RWPE1 (cell line): ENCODE measurements around the gene AKAP8.

Source experiments
- CTCF ChIA-PET: fragments of 350-600 bp; sonication (Branson Sonifier 250); formaldehyde crosslinking; extraction: SDS; loops from one replicate; lab custom pipeline; 2021; lab: Yijun Ruan, JAX
- POLR2A ChIA-PET: fragments of 400-600 bp; formaldehyde crosslinking; extraction: SDS; loops from one replicate; lab custom pipeline; 2020; ENCODE audit warnings: antibody characterized with exemption; ENCODE audit not compliant: low non-redundant PET; lab: Yijun Ruan, JAX
- DNase-seq: peaks from one replicate; pipeline ENCODE4 v3.0.0; 2012; ENCODE audit warnings: low spot score
- H3K27ac ChIP-seq: fragments of 450-650 bp; 2 replicates; pipeline ENCODE4 v1.5.1; 2017
- TF ChIP-seq, protein P1 (sequence below): fragments of 450-650 bp; conservative IDR thresholded peaks from 2 replicates; pipeline ENCODE4 v1.5.1; 2017; ENCODE audit warnings: low read depth, mild to moderate bottlenecking

The AKAP8 gene

DNA sequence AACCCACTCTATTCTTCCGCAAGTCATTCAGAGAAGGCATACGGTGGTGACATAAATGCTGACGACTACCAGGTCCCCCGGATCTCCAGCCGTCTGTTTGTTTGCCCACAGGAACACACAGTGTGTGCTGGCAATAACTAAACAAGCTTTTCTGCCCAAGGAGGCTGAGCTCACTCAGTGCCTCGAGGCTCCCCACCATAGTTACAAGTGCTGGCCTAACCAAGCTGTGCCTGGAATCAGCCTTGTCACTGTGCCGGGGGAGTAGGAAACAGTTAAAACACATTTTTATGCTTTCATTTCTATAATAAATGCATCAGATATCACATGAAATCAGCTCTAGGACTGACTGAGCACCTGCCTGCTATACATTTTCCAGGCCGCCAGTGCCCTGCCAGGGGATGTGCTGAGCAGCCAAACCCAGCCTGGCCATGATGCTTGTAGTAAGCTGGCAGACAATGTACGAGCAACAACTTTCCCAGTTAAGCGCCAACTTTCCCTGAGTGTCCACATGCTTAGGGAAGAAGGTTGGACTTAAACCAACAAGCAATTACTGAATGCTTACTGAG is 75.4 kb downstream of the AKAP8 start:
- POLR2A ChIA-PET, result interaction anchor here (0.6 kb wide), 1 partner anchor 80 kb away, joined by 3 read pairs; no protein-coding TSS in a partner anchor
- TF ChIP-seq, protein P1, sequence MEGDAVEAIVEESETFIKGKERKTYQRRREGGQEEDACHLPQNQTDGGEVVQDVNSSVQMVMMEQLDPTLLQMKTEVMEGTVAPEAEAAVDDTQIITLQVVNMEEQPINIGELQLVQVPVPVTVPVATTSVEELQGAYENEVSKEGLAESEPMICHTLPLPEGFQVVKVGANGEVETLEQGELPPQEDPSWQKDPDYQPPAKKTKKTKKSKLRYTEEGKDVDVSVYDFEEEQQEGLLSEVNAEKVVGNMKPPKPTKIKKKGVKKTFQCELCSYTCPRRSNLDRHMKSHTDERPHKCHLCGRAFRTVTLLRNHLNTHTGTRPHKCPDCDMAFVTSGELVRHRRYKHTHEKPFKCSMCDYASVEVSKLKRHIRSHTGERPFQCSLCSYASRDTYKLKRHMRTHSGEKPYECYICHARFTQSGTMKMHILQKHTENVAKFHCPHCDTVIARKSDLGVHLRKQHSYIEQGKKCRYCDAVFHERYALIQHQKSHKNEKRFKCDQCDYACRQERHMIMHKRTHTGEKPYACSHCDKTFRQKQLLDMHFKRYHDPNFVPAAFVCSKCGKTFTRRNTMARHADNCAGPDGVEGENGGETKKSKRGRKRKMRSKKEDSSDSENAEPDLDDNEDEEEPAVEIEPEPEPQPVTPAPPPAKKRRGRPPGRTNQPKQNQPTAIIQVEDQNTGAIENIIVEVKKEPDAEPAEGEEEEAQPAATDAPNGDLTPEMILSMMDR, result no peak
- DNase-seq, result no peak
- peak overlapping the region; percentile 40 for H3K27ac ChIP-seq
- CTCF ChIA-PET, result interaction anchor here (0.6 kb wide), 1 partner anchor 115 kb away, joined by 3 read pairs; no protein-coding TSS in a partner anchor
